Measurements from ENCODE around the gene DOCK7. TPM values are rescaled to one million over a fixed set of nuclear protein-coding genes. Genes with fewer than 3 reads are reported as not detected.
"Not testable (repeated sequence)": the region's sequence is repeated elsewhere in the genome, so short reads cannot be mapped to it uniquely, and the experiment has no call there.

Gene DOCK7, protein sequence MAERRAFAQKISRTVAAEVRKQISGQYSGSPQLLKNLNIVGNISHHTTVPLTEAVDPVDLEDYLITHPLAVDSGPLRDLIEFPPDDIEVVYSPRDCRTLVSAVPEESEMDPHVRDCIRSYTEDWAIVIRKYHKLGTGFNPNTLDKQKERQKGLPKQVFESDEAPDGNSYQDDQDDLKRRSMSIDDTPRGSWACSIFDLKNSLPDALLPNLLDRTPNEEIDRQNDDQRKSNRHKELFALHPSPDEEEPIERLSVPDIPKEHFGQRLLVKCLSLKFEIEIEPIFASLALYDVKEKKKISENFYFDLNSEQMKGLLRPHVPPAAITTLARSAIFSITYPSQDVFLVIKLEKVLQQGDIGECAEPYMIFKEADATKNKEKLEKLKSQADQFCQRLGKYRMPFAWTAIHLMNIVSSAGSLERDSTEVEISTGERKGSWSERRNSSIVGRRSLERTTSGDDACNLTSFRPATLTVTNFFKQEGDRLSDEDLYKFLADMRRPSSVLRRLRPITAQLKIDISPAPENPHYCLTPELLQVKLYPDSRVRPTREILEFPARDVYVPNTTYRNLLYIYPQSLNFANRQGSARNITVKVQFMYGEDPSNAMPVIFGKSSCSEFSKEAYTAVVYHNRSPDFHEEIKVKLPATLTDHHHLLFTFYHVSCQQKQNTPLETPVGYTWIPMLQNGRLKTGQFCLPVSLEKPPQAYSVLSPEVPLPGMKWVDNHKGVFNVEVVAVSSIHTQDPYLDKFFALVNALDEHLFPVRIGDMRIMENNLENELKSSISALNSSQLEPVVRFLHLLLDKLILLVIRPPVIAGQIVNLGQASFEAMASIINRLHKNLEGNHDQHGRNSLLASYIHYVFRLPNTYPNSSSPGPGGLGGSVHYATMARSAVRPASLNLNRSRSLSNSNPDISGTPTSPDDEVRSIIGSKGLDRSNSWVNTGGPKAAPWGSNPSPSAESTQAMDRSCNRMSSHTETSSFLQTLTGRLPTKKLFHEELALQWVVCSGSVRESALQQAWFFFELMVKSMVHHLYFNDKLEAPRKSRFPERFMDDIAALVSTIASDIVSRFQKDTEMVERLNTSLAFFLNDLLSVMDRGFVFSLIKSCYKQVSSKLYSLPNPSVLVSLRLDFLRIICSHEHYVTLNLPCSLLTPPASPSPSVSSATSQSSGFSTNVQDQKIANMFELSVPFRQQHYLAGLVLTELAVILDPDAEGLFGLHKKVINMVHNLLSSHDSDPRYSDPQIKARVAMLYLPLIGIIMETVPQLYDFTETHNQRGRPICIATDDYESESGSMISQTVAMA (N-terminal part only)
- 20.8 TPM for polyA plus RNA-seq (2012; ENCODE audit: insufficient read depth, insufficient read length)

DNA sequence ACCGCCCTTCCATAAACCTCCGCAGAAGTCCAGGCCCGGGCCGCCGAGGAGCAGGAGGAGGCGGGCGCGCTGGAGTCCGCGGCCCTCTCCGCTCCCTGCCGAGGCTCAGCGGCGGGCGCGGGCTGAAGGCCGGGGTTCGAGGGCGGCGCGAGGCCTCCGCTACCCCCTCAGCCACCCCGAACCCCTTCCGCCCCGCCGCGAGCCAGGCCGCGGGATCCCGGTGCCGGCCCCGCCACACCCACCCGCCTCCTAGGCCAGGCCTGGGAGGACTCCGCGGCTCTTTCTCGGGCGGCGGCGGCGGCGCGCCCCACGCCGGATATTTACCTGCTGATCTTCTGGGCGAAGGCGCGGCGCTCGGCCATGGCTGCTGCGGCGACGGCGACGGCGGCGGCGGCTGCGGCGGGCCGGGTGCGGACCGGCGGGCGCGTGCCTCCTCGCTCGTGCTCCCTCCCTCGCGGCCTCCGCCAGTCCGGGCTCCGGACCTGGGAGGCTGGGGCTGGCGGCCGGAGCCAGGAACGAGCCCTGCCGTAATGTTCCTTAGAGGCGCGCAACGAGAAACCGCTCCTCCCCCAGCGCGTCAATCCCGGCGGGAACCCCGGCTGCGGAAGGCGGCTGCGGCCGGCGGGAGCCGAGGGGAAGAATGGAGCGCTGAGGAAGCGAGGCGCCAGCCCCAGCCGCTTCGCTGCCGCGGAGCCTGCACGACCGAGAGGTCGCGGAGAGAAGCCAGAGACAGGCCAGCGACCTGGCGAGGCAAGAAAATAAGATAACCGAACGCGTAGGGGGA lies at the start of gene DOCK7:
Gene DOCK7 (minus strand): TSS at position 484 of the 784 bp plus-strand sequence. CDS start 122 bp downstream, at position 362.
- peak within 1 kb of the TSS; percentile 91 for H3K4me3 ChIP-seq (ENCODE audit: low read length)
- DNase-seq (ENCODE audit: low read depth, low spot score): peak; percentile 36

DNA sequence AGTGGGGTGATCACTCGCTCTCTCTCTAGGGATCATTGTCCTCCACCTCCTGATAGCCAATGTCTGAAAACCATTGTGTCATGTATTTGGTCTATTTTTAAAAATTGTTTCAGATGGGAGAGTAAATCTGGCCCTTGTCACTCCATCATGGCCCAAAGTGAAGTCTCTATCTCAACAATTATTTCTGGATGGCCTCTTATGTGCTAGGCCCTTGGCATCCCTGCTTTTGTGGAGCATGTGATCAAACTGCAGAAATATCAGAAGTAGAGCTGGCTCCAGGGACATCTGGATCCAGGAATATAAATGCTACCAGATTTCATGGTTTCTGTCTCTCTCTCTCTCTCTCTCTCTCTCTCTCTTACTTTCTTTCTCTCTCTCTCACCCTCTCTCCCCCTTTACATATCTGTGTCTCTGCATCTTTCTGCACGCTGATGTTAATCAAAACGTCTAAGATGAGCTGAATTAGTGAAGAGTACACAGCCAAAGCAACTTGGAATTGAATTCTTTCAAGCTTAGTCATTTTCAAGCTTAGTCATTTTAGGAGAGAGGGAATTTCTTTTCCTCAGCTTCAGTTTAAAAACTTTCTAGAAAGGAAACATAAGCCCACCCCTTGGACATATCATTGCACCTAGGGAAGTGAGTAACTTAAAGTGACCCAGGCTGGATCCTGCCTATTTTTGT lies 47.4 kb upstream of the DOCK7 start:
- no peak overlapping the region for H3K4me3 ChIP-seq (ENCODE audit: low read length)
- DNase-seq (ENCODE audit: low read depth, low spot score): no peak

DNA sequence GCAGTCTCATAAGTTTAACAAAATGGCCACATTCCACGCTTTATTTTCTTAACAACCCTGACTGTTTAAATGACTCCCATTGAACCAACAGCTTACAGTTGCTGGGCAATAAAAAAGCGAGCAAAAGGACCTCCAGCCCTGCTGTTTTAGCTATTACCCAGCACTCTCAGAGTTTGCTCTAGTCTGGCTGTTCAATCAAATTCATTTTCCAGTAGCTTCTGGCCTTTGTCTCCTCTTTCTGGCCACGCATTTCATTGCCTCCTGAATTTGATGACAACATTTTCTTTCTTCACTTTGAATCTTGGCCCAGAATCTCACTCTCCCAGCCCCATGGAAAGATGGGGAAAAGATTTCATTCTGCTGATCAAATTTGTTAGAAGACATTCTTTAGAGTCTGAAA lies 44.1 kb upstream of the DOCK7 start:
- no peak overlapping the region for H3K4me3 ChIP-seq (ENCODE audit: low read length)
- DNase-seq (ENCODE audit: low read depth, low spot score): no peak

DNA sequence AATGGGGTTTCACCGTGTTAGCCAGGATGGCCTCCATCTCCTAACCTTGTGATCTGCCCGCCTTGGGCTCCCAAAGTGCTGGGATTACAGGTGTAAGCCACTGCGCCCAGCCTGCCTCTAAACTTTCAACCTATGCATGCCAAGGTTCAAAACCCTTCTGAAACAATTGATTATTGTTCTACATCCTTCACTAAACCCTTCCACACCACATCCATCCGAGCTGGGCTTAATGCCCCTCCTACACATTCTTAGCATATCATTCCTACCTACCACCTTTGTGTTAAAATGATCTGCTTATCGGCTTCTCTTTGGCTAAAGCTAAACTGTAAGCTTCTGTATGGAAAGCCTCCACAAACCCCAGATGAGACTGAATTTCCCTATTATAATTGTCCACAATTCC lies 40.8 kb upstream of the DOCK7 start:
- DNase-seq (ENCODE audit: low read depth, low spot score): no peak
- no peak overlapping the region for H3K4me3 ChIP-seq (ENCODE audit: low read length)

DNA sequence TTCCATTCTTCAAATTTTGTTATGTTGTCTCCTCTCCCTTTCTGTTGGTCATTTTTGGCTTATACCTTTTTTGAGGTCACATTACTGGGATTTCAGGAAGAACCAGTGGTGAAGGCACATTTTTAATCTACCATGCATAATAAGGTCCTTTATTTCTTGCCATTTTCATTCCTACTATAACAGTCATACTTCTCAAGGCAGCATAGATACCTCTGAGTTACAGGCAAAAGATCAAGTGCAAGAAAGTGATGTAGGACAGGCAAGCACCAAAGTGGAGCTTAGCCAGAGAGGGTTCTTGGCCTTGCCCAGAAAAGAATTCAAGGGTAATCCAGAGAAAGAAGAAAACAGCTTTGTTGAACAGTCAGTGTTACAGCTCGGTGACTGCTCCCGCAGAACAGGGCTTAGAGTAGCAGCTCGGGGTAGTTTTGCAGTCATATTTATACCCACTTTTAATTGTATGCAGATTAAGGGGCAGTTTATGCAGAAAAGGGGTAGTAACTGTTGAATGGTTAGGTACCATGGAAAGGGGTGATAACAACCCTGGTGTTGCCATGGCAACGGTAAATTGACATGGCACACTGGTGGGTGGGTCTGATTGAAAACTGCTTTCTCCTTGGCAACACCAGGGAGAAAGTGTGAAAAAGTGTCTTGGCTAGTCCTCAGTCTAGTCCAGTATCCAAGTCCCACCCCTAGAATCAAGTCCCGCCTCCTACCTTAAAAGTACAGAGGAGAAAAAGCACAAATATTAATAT lies 39.6 kb upstream of the DOCK7 start:
- DNase-seq (ENCODE audit: low read depth, low spot score): no peak
- no peak overlapping the region for H3K4me3 ChIP-seq (ENCODE audit: low read length)

DNA sequence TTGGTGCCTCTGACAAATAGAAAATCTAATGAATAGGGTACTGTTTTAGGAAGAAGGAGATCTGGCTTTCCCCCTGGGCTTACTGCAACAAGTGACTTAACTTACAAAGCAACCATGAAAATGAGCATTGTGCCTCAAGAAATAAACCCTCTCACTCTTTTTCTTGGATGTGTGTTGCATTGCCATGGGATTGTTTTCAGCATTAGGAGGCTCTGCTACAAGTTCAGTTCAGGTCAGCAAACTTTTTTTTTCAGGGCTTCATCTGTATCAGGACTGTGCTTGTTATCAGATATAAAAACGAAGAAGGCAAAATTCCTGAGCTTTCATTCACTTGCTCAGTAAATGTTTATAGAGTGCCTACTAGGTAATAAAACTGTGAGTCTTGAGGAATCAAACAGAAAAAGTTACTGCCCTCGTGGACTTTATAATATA lies 37.8 kb upstream of the DOCK7 start:
- no peak for DNase-seq (ENCODE audit: low read depth, low spot score)
- H3K4me3 ChIP-seq (ENCODE audit: low read length): no peak overlapping the region

DNA sequence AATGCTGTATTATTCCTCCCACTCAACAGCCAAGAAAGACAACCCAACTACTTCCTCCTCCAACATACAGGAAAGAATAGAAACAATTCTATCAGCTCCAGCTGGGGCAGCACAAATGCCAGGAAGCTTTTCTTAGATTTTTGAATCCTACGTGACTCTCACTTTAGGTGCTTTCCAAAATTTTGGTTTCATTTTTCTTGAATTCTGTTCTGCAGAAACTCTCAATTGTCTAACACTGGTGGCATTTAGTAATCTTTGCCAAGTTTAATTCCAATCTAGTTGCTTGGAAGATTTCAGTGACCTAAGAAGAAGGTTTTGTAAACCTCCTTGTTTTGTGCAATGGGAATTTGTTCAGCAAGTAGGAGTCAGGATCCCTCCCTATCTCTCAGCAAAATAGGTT lies 37.1 kb upstream of the DOCK7 start:
- DNase-seq (ENCODE audit: low read depth, low spot score): no peak
- H3K4me3 ChIP-seq (ENCODE audit: low read length): no peak overlapping the region

DNA sequence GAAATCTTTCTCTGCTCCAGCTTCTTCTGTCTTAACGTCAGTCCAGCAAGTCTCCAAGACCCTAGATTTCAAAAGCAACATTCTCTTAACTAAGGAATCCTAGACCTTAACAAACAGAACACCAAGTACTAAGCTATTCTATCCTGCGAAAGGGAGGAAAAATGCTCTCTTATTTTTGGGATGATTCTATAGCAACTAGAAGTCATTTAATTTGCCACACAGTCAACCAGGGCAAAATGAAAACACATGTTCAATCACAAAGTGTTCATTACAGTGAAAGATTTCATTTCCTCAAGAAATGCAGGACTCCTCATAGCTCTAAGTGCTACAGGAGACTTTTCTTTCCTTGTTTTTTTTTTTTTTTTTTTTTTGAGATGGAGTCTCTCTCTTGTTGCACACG lies 36.2 kb upstream of the DOCK7 start:
- no peak for DNase-seq (ENCODE audit: low read depth, low spot score)
- no peak overlapping the region for H3K4me3 ChIP-seq (ENCODE audit: low read length)

DNA sequence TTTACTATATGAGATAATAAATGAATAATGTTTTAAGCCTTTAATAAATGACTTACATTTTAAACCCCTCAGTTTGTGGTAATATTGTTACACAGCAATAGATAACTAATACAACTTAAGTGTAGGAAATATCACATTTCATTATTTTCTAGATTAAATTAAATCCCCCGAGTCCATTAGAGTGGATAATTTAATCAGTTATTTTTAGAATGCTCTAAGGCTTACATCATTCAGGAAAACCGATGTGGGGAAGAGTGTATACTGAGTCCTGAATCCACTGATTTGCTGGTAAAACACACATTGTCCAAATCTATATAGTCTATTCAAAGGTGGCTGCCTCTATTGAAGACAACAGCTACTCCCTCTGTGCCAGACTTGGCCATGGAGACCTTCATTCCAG lies 35.7 kb upstream of the DOCK7 start:
- H3K4me3 ChIP-seq (ENCODE audit: low read length): no peak overlapping the region
- no peak for DNase-seq (ENCODE audit: low read depth, low spot score)

DNA sequence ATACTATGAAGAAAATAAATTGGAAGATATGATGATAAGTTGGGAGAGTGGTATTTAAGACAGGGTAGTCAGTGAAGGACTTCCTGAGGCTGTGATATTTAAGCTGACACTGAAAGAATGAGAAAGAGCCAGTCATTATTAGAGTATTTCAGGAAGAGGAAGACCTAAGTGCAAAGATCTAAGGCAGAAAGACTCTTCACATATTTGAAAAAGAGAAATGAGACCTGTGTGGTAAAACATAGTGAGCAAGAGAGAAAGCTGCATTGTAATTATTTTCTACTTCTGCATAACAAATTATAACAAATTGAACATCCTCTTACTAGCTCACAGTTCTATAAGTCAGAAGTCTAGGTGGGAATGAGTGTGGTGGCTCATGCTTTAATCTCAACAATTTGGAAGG lies 34.6 kb upstream of the DOCK7 start:
- H3K4me3 ChIP-seq (ENCODE audit: low read length): no peak overlapping the region
- no peak for DNase-seq (ENCODE audit: low read depth, low spot score)

DNA sequence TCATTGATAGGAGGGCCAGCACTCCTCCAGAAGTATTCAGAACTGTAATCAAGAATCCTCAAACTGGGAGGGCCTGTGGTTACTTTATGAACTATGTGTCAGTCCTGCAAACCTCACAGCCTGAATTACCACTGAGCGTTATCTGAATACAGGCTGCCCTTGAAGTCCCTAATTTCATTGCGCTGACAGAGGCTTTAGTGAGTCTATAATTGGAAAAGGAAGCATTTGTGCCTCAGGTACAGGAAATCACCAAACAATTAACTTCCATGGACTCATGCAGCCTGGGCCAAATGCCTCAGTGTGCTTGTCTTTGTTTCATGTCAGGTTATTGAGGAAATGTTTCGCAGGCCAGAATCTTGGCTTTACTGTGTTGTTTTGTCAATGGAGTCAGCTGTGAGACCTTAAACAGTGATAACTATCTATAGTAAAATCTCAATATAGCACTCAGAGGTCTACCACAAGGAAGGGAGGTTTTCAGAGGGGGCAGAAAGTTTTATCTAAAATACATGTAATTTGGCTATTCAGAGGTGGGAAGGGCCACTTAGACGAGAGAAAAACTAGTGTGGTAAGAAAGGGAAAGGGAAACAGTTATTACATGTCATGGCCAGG lies 32.9 kb upstream of the DOCK7 start:
- no peak for DNase-seq (ENCODE audit: low read depth, low spot score)
- no peak overlapping the region for H3K4me3 ChIP-seq (ENCODE audit: low read length)

DNA sequence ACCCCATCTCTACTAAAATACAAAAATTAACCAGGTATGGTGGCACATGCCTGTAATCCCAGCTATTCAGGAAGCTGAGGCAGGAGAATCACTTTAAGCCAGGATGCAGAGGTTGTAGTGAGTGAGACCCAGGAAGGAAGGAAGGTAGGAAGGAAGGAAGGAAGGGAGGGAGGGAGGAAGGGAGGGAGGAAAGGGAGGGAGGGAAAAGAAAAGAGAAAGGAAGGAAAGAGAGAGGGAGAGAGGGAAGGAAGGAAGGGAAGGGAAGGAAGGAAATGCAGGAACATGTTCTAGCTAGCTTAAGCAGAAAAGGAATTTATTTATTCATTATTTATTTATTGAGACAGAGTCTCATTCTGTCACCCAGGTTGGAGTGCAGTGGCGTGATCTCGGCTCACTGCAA lies 30.2 kb upstream of the DOCK7 start:
- not testable (repeated sequence) for DNase-seq (ENCODE audit: low read depth, low spot score); H3K4me3 ChIP-seq (ENCODE audit: low read length)

DNA sequence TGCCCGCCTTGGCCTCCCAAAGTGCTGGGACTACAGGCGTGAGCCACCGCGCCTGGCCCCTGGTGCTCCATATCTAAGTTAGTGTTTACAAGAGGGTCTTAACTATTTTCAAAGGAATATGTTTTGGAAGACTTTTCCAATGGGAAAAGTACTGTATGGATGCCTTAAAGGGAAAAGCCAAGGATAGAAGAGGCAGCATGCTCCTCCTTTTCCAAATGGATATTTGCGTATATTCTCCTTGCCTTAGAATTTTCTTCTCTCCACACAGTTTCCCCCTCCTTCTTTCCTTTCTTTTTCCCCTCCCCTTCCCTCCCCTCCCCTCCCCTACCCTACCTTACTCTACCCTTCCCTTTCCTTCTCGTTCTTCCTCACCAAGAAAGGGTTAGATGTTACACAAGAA lies 29.3 kb upstream of the DOCK7 start:
- no peak for DNase-seq (ENCODE audit: low read depth, low spot score)
- H3K4me3 ChIP-seq (ENCODE audit: low read length): no peak overlapping the region

DNA sequence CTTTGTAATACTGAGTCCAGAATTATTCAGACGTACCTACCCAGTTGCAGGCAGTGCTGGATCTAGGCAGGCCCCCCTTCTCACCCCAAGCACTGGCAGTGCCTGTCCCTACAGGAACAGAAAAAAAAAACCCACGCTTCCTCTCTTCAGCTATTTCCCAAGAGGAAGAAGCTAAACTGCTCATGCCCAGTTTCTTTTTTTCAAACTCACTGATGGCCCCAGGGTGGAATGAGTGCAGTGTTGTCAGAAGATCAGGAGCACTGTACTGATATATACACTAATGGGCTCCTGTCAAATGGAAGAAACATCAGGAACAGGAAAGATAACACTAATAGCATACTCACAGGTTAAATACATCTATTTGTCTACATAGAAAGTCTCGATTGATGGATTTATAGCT lies 28.2 kb upstream of the DOCK7 start:
- DNase-seq (ENCODE audit: low read depth, low spot score): no peak
- no peak overlapping the region for H3K4me3 ChIP-seq (ENCODE audit: low read length)

DNA sequence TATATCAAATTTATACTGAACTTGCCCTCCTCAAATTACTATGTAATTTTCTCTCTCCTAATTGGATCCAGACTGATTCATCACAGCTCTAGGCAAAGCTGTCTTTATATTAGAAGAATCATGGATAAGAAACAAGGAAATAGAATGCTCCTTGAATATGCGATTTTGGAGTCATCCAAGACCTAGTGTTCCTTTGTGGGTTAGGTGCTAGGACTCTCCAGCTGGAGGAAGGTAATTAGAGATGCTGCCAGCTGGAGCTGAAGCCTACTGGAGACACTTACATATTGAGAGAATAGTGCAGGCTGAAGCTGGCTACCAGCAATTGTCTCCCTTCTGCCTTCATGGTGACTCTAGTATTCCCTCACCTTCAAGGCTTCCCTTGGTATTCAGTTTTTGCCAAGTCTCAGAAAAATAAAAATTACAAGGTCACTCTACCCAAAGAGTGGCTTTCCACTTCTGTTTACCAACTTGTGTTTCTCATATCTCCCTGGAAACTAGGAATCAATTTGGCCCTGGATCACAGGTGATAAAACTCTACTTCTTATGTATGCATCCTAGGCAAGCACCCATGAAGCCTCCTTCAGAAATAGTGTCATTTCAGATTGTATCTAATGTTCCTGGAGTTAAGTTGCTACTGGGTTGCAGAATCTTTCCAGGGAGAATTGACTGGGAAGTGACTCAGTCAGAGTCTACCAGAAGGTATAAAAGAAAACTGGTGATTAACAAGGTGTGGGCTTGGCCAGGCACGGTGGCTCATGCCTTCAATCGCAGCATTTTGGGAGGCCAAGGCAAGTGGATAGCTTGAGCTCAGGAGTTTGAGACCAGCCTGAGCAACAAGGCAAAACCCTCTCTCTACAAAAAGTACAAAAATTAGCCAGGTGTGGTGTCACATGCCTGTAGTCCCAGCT lies 24.4 kb upstream of the DOCK7 start:
- no peak overlapping the region for H3K4me3 ChIP-seq (ENCODE audit: low read length)
- DNase-seq (ENCODE audit: low read depth, low spot score): no peak

DNA sequence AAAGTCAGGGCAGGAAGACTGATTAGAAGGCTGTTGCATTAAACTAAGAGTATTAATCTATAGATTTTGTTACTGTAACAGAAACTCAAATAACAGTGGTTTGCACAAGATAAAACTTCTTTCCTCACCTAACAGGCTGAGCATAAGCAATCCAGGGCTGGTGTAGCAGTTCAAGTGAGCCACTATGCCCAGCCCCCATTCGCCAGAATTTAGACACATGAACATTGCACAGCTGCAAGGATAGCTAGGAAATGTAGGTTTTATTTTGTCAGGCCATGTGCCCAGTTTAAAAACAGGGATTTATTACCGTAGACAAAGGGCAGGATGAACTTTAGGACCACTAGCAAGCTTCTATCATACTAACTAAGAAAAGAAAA lies 19.5 kb upstream of the DOCK7 start:
- H3K4me3 ChIP-seq (ENCODE audit: low read length): no peak overlapping the region
- no peak for DNase-seq (ENCODE audit: low read depth, low spot score)
